H9 (cell line): ENCODE measurements around the gene RNF167. TPM values are rescaled to one million over a fixed set of nuclear protein-coding genes. Genes with fewer than 3 reads are reported as not detected.

Experiments used
- DNase-seq: peaks from one replicate; pipeline ENCODE4 v3.0.0-alpha.2; 2017
- H2AFZ ChIP-seq: one replicate; pipeline ENCODE4 v1.6.1; 2013; ENCODE audit warnings: mild to moderate bottlenecking, low read length, control low read depth, moderate library complexity
- H2AK5ac ChIP-seq: 2 replicates; pipeline ENCODE4 v1.6.1; 2013; ENCODE audit warnings: low read length, control low read depth, mixed read lengths; ENCODE audit not compliant: insufficient read length
- H2BK120ac ChIP-seq: one replicate; pipeline ENCODE4 v1.6.1; 2013; ENCODE audit warnings: low read depth, mild to moderate bottlenecking, low read length, control low read depth, inconsistent platforms; ENCODE audit not compliant: poor library complexity, severe bottlenecking
- H2BK12ac ChIP-seq: 2 replicates; pipeline ENCODE4 v1.6.1; 2013; ENCODE audit warnings: low read length, control low read depth, mixed read lengths, low read depth; ENCODE audit not compliant: insufficient read length
- H2BK15ac ChIP-seq: 2 replicates; pipeline ENCODE4 v1.6.1; 2013; ENCODE audit warnings: low read depth, low read length, control low read depth
- H2BK20ac ChIP-seq: one replicate; pipeline ENCODE4 v1.6.1; 2013; ENCODE audit warnings: low read depth, mild to moderate bottlenecking, low read length, control low read depth, inconsistent platforms; ENCODE audit not compliant: poor library complexity, severe bottlenecking
- H2BK5ac ChIP-seq: 2 replicates; pipeline ENCODE4 v1.6.1; 2013; ENCODE audit warnings: low read length, control low read depth, mixed read lengths; ENCODE audit not compliant: insufficient read length
- H3K14ac ChIP-seq: 2 replicates; pipeline ENCODE4 v1.6.1; 2013; ENCODE audit warnings: low read length, control low read depth; ENCODE audit not compliant: insufficient read depth
- H3K18ac ChIP-seq: 2 replicates; pipeline ENCODE4 v1.6.1; 2013; ENCODE audit warnings: low read depth, mild to moderate bottlenecking, mixed read lengths, low read length, control low read depth; ENCODE audit not compliant: insufficient read length
- H3K23ac ChIP-seq: 2 replicates; pipeline ENCODE4 v1.6.1; 2013; ENCODE audit warnings: low read length, control low read depth, mixed read lengths, low read depth; ENCODE audit not compliant: insufficient read length
- H3K23me2 ChIP-seq: 2 replicates; pipeline ENCODE4 v1.6.1; 2013; ENCODE audit warnings: low read depth, mild to moderate bottlenecking, mixed read lengths, low read length, control low read depth; ENCODE audit not compliant: insufficient read length, poor library complexity, severe bottlenecking
- H3K27ac ChIP-seq: 2 replicates; pipeline ENCODE4 v1.5.1; 2013; ENCODE audit warnings: low read length, control low read depth, mixed read lengths, low read depth; ENCODE audit not compliant: insufficient read length
- H3K27me3 ChIP-seq: 2 replicates; pipeline ENCODE4 v1.6.1; 2013; ENCODE audit warnings: low read length, control low read depth, inconsistent platforms; ENCODE audit not compliant: insufficient read depth
- H3K4ac ChIP-seq: 2 replicates; pipeline ENCODE4 v1.6.1; 2013; ENCODE audit warnings: low read depth, mild to moderate bottlenecking, control low read depth, inconsistent platforms, low read length, moderate library complexity
- H3K4me1 ChIP-seq: 2 replicates; pipeline ENCODE4 v1.6.1; 2013; ENCODE audit warnings: low read length, control low read depth, inconsistent platforms; ENCODE audit not compliant: insufficient read depth
- H3K4me2 ChIP-seq: 2 replicates; pipeline ENCODE4 v1.6.1; 2013; ENCODE audit warnings: low read length, control low read depth, mixed read lengths; ENCODE audit not compliant: insufficient read length, insufficient read depth
- H3K56ac ChIP-seq: 2 replicates; pipeline ENCODE4 v1.6.1; 2013; ENCODE audit warnings: low read depth, mild to moderate bottlenecking, mixed read lengths, low read length, control low read depth; ENCODE audit not compliant: insufficient read length
- H3K79me1 ChIP-seq: 2 replicates; pipeline ENCODE4 v1.6.1; 2013; ENCODE audit warnings: low read depth, mild to moderate bottlenecking, moderate library complexity, low read length, control low read depth, inconsistent platforms; ENCODE audit not compliant: insufficient read depth, poor library complexity, severe bottlenecking
- H3K79me2 ChIP-seq: 2 replicates; pipeline ENCODE4 v1.6.1; 2013; ENCODE audit warnings: low read length, control low read depth, inconsistent platforms; ENCODE audit not compliant: insufficient read depth
- H3K9ac ChIP-seq: 2 replicates; pipeline ENCODE4 v1.6.1; 2013; ENCODE audit warnings: low read length, control low read depth, mixed read lengths; ENCODE audit not compliant: insufficient read length; ENCODE audit errors: extremely low read depth
- H3K9me3 ChIP-seq: one replicate; pipeline ENCODE4 v1.6.1; 2013; ENCODE audit warnings: low read depth, low read length, inconsistent platforms; ENCODE audit not compliant: control insufficient read depth
- H3T11ph ChIP-seq: one replicate; pipeline ENCODE4 v1.6.1; 2013; ENCODE audit warnings: mild to moderate bottlenecking, low read length, control low read depth, inconsistent platforms
- H4K20me1 ChIP-seq: one replicate; pipeline ENCODE4 v1.6.1; 2013; ENCODE audit not compliant: control insufficient read depth, insufficient read length, insufficient read depth
- H4K5ac ChIP-seq: 2 replicates; pipeline ENCODE4 v1.6.1; 2013; ENCODE audit warnings: low read depth, mild to moderate bottlenecking, mixed read lengths, low read length, control low read depth; ENCODE audit not compliant: insufficient read length
- H4K8ac ChIP-seq: replicated peaks from 2 replicates; pipeline ENCODE4 v1.6.1; 2013; ENCODE audit warnings: low read length, control low read depth, mixed read lengths, low read depth; ENCODE audit not compliant: insufficient read length
- H4K91ac ChIP-seq: 2 replicates; pipeline ENCODE4 v1.6.1; 2013; ENCODE audit warnings: low read depth, mild to moderate bottlenecking, moderate library complexity, mixed read lengths, low read length, control low read depth; ENCODE audit not compliant: insufficient read length
- H3K27ac Mint-ChIP-seq, 3 experiments: 2 replicates in 2 of 3; 3 replicates in 1 of 3; pipeline ENCODE4 v1.8.0; 2020 to 2021; ENCODE audit warnings: mixed read lengths in 3 of 3, mild to moderate bottlenecking in 1 of 3, moderate library complexity in 1 of 3
- H3K27me3 Mint-ChIP-seq: 2 replicates; pipeline ENCODE4 v1.8.0; 2021; ENCODE audit warnings: low read depth, mild to moderate bottlenecking, moderate library complexity, mixed read lengths
- H3K36me3 Mint-ChIP-seq, 3 experiments: 2 replicates in 2 of 3; 3 replicates in 1 of 3; pipeline ENCODE4 v1.8.0; 2020 to 2021; ENCODE audit warnings: low read depth in 3 of 3, mixed read lengths in 3 of 3; ENCODE audit not compliant: insufficient read depth in 1 of 3
- H3K4me1 Mint-ChIP-seq, 2 experiments: 2 replicates each; pipeline ENCODE4 v1.8.0; 2020; ENCODE audit warnings: mixed read lengths in 2 of 2
- H3K4me3 Mint-ChIP-seq, 2 experiments: 2 replicates in 1 of 2; 3 replicates in 1 of 2; pipeline ENCODE4 v1.8.0; 2020 to 2021; ENCODE audit warnings: mild to moderate bottlenecking in 2 of 2, mixed read lengths in 2 of 2, moderate library complexity in 1 of 2
- H3K9me3 Mint-ChIP-seq, 2 experiments: 2 replicates in 1 of 2; 3 replicates in 1 of 2; pipeline ENCODE4 v1.8.0; 2020; ENCODE audit warnings: mild to moderate bottlenecking in 2 of 2, mixed read lengths in 2 of 2, moderate library complexity in 1 of 2
- whole genome bisulfite sequencing: extraction: QIAGEN DNeasy Blood & Tissue Kit; methylation state at CpG from one replicate; pipeline ENCODE4 v1.1.7; 2013; ENCODE audit warnings: missing lambda C conversion rate, low lambda C conversion rate, mixed read lengths; ENCODE audit not compliant: insufficient read length; ENCODE audit errors: extremely low coverage; 5-methylcytosine and 5-hydroxymethylcytosine counted together
- total RNA-seq: library from RNA; stranded (reverse); gene quantifications from 2 replicates; pipeline ENCODE4 v1.2.1, GENCODE V29; 2021
- TF ChIP-seq, protein P1 (sequence below): fragments of 200-600 bp; sonication (generic); conservative IDR thresholded peaks from 3 replicates; pipeline ENCODE4 v1.8.0; 2021; ENCODE audit warnings: antibody characterized with exemption, mild to moderate bottlenecking

The RNF167 gene
- total RNA-seq, 1 experiment from 2014 or later = 134 TPM

DNA sequence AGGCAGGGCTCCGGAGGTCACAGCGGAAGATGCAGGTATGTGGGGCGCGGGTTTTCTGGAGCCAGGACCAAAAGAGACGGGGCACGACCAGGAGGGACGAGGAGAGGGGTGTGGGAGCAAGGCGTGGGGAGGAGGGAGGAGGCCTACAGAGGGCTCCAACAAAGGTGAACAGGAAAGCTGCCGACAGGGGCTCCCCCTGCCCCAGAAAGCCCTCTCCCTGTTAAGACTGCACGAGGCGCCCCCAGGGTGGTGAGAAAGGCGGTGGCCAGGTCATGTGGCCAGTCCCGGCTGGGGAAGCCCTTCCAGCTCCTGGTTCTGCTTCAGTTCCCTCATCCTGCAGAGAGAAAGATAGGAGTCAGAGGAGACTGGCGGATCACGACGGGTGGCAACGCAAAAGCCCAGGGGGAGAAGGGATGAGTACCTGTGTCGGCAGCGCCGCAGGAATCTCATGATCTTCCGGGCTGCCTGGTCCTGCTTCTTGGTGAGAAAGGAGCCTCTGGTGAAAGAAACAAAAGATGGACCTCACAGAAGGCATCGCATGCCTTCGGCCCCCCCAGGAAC lies 28.5 kb downstream of the RNF167 start:
- Mint-ChIP-seq H3K36me3 (peaks cover 33 to 45% (median 44%) of the 10 kb centered on the region in 3 experiments), H3K4me3 (no peak overlapping the region), H3K27ac (peak overlapping the region in 1 of 3 experiments; percentile 23; a peak in 2 of 7 replicates), H3K27me3 (peaks cover 9% of the 10 kb centered on the region), H3K9me3 (peaks cover 5 to 21% of the 10 kb centered on the region in 2 experiments; a peak in 4 of 5 replicates), H3K4me1 (peaks cover 33 to 35% of the 10 kb centered on the region in 2 experiments)
- no peak overlapping the region for H2AK5ac ChIP-seq
- peak overlapping the region; percentile 77 for H3K18ac ChIP-seq
- peaks cover 2% of the 10 kb centered on the region for H3K79me1 ChIP-seq
- no peak overlapping the region for H4K5ac ChIP-seq
- DNase-seq = no peak
- peak overlapping the region; percentile 69 for H3K9ac ChIP-seq
- TF ChIP-seq, protein P1, sequence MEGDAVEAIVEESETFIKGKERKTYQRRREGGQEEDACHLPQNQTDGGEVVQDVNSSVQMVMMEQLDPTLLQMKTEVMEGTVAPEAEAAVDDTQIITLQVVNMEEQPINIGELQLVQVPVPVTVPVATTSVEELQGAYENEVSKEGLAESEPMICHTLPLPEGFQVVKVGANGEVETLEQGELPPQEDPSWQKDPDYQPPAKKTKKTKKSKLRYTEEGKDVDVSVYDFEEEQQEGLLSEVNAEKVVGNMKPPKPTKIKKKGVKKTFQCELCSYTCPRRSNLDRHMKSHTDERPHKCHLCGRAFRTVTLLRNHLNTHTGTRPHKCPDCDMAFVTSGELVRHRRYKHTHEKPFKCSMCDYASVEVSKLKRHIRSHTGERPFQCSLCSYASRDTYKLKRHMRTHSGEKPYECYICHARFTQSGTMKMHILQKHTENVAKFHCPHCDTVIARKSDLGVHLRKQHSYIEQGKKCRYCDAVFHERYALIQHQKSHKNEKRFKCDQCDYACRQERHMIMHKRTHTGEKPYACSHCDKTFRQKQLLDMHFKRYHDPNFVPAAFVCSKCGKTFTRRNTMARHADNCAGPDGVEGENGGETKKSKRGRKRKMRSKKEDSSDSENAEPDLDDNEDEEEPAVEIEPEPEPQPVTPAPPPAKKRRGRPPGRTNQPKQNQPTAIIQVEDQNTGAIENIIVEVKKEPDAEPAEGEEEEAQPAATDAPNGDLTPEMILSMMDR = no peak
- no peak overlapping the region for H3K56ac ChIP-seq
- H2BK12ac ChIP-seq = no peak overlapping the region
- H3K23ac ChIP-seq = no peak overlapping the region
- no peaks in the 10 kb centered on the region for H4K20me1 ChIP-seq
- H3T11ph ChIP-seq = no peak overlapping the region
- no peak overlapping the region for H3K4ac ChIP-seq
- H2BK15ac ChIP-seq = no peak overlapping the region
- no peak overlapping the region for H2BK120ac ChIP-seq
- H3K27ac ChIP-seq = no peak overlapping the region
- H4K91ac ChIP-seq = no peak overlapping the region
- H3K23me2 ChIP-seq = peaks cover 23% of the 10 kb centered on the region
- H3K4me2 ChIP-seq = peak overlapping the region; percentile 77
- H3K14ac ChIP-seq = peak overlapping the region; percentile 94; the same call in 1 of the 2 replicates
- no peak overlapping the region for H2BK5ac ChIP-seq
- no peaks in the 10 kb centered on the region for H3K27me3 ChIP-seq
- H3K4me1 ChIP-seq = peaks cover 10% of the 10 kb centered on the region; the same call in 1 of the 2 replicates
- H2AFZ ChIP-seq = no peak overlapping the region
- no peaks in the 10 kb centered on the region for H3K9me3 ChIP-seq
- H4K8ac ChIP-seq = no peak overlapping the region
- no peak overlapping the region for H2BK20ac ChIP-seq
- peaks cover 2% of the 10 kb centered on the region; the same call in 1 of the 2 replicates for H3K79me2 ChIP-seq
- WGBS = no CpG with 5 or more reads among the region's 23 CpGs
